WTC11 (cell line): ENCODE results near the gene CDSN. TPM values are rescaled to one million over a fixed set of nuclear protein-coding genes. Genes with fewer than 3 reads are reported as not detected.

Source experiments
- ATAC-seq: fragments of 200-7000 bp; cut with Tn5 transposase; 2 replicates; pipeline ENCODE4 v1.10.0; 2021; ENCODE audit warnings: mild to moderate bottlenecking, moderate library complexity
- CTCF ChIA-PET: fragments of 300-600 bp; sonication (Branson Sonifier 250); formaldehyde crosslinking; loops from one replicate; lab custom pipeline; 2021; ENCODE audit warnings: antibody characterized with exemption; lab: Charles Lee
- POLR2A ChIA-PET: fragments of 350-600 bp; sonication (Branson Sonifier 250); formaldehyde crosslinking; loops from one replicate; lab custom pipeline; 2021; ENCODE audit warnings: antibody characterized with exemption; lab: Charles Lee
- DNase-seq: peaks from one replicate; pipeline ENCODE4 v3.0.0; 2021; ENCODE audit warnings: low spot score
- H3K27ac Mint-ChIP-seq: 2 replicates; pipeline ENCODE4 v1.8.0; 2021; ENCODE audit warnings: mixed read lengths
- H3K27me3 Mint-ChIP-seq: 2 replicates; pipeline ENCODE4 v1.8.0; 2021; ENCODE audit warnings: low read depth, mild to moderate bottlenecking, moderate library complexity, mixed read lengths
- H3K36me3 Mint-ChIP-seq: 2 replicates; pipeline ENCODE4 v1.8.0; 2021; ENCODE audit warnings: mixed read lengths
- H3K4me1 Mint-ChIP-seq: 2 replicates; pipeline ENCODE4 v1.8.0; 2022; ENCODE audit warnings: mixed read lengths
- H3K4me3 Mint-ChIP-seq: 2 replicates; pipeline ENCODE4 v1.8.0; 2021; ENCODE audit warnings: mild to moderate bottlenecking, moderate library complexity, mixed read lengths
- H3K9me3 Mint-ChIP-seq: 2 replicates; pipeline ENCODE4 v1.8.0; 2021; ENCODE audit warnings: mixed read lengths
- ETV6 ChIP-seq: sonication (generic); formaldehyde crosslinking; IDR thresholded peaks from 2 replicates; pipeline ENCODE4 v1.8.1; 2022; ENCODE audit warnings: mild to moderate bottlenecking, missing genetic modification reagents
- FOXJ3 ChIP-seq: sonication (generic); formaldehyde crosslinking; IDR thresholded peaks from 2 replicates; pipeline ENCODE4 v1.9.0; 2021; ENCODE audit warnings: missing genetic modification reagents, mild to moderate bottlenecking, borderline replicate concordance
- OVOL2 ChIP-seq: fragments of 250-450 bp; sonication (Bioruptor Pico); IDR thresholded peaks from 2 replicates; pipeline ENCODE4 v1.9.0; 2021; ENCODE audit warnings: mild to moderate bottlenecking, borderline replicate concordance
- SMAD3 ChIP-seq: sonication (generic); formaldehyde crosslinking; IDR thresholded peaks from 2 replicates; pipeline ENCODE4 v1.8.0; 2022; ENCODE audit warnings: missing genetic modification reagents, mild to moderate bottlenecking, borderline replicate concordance
- SMAD4 ChIP-seq: sonication (generic); formaldehyde crosslinking; IDR thresholded peaks from 2 replicates; pipeline ENCODE4 v1.8.0; 2022; ENCODE audit warnings: mild to moderate bottlenecking, missing genetic modification reagents
- SOX15 ChIP-seq: fragments of 250-450 bp; sonication (Bioruptor Pico); IDR thresholded peaks from 2 replicates; pipeline ENCODE4 v1.9.0; 2021; ENCODE audit warnings: mild to moderate bottlenecking
- TEAD1 ChIP-seq: sonication (generic); formaldehyde crosslinking; IDR thresholded peaks from 2 replicates; pipeline ENCODE4 v1.8.0; 2022; ENCODE audit warnings: mild to moderate bottlenecking, missing genetic modification reagents
- TEAD4 ChIP-seq: sonication (generic); formaldehyde crosslinking; IDR thresholded peaks from 2 replicates; pipeline ENCODE4 v1.8.0; 2022; ENCODE audit warnings: mild to moderate bottlenecking, missing genetic modification reagents
- ZNF317 ChIP-seq: sonication (generic); formaldehyde crosslinking; IDR thresholded peaks from 2 replicates; pipeline ENCODE4 v1.8.1; 2023; ENCODE audit warnings: low read depth, mild to moderate bottlenecking, moderate library complexity, missing genetic modification reagents, borderline replicate concordance
- ZNF396 ChIP-seq: fragments of 250-450 bp; sonication (Bioruptor Pico); IDR thresholded peaks from 2 replicates; pipeline ENCODE4 v1.8.0; 2021; ENCODE audit warnings: mild to moderate bottlenecking, moderate library complexity, borderline replicate concordance
- ZNF423 ChIP-seq: fragments of 250-450 bp; sonication (Bioruptor Pico); IDR thresholded peaks from 2 replicates; pipeline ENCODE4 v2.1.2; 2022; ENCODE audit warnings: mild to moderate bottlenecking, moderate library complexity
- total RNA-seq: library from RNA; stranded (reverse); gene quantifications from 3 replicates; pipeline ENCODE4 v1.2.3, GENCODE V29; 2021
- TF ChIP-seq, protein P1 (sequence below): sonication (generic); formaldehyde crosslinking; IDR thresholded peaks from 2 replicates; pipeline ENCODE4 v1.8.1; 2022; ENCODE audit warnings: low read depth, missing genetic modification reagents, borderline replicate concordance
- TF ChIP-seq, protein P2 (sequence below): sonication (generic); formaldehyde crosslinking; IDR thresholded peaks from 2 replicates; pipeline ENCODE4 v1.8.1; 2022; ENCODE audit warnings: low read depth, mild to moderate bottlenecking, moderate library complexity, missing genetic modification reagents, borderline replicate concordance
- TF ChIP-seq, protein P3 (sequence below): sonication (generic); formaldehyde crosslinking; IDR thresholded peaks from 2 replicates; pipeline ENCODE4 v1.8.1; 2023; ENCODE audit warnings: mild to moderate bottlenecking, missing genetic modification reagents, borderline replicate concordance
- TF ChIP-seq, protein P4 (sequence below): fragments of 250-450 bp; sonication (Bioruptor Pico); IDR thresholded peaks from 2 replicates; pipeline ENCODE4 v1.9.0; 2021; ENCODE audit warnings: mild to moderate bottlenecking, borderline replicate concordance
- TF ChIP-seq, protein P5 (sequence below): sonication (generic); formaldehyde crosslinking; IDR thresholded peaks from 2 replicates; pipeline ENCODE4 v1.8.1; 2022; ENCODE audit warnings: mild to moderate bottlenecking, missing genetic modification reagents, moderate library complexity, borderline replicate concordance
- TF ChIP-seq, protein P6 (sequence below): sonication (generic); formaldehyde crosslinking; IDR thresholded peaks from 2 replicates; pipeline ENCODE4 v1.8.0; 2022; ENCODE audit warnings: missing genetic modification reagents
- TF ChIP-seq, protein P7 (sequence below): sonication (generic); formaldehyde crosslinking; IDR thresholded peaks from 2 replicates; pipeline ENCODE4 v1.8.1; 2023; ENCODE audit warnings: mild to moderate bottlenecking, missing genetic modification reagents, moderate library complexity

The CDSN gene
- total RNA-seq, 1 experiment from 2014 or later, result not detected

DNA sequence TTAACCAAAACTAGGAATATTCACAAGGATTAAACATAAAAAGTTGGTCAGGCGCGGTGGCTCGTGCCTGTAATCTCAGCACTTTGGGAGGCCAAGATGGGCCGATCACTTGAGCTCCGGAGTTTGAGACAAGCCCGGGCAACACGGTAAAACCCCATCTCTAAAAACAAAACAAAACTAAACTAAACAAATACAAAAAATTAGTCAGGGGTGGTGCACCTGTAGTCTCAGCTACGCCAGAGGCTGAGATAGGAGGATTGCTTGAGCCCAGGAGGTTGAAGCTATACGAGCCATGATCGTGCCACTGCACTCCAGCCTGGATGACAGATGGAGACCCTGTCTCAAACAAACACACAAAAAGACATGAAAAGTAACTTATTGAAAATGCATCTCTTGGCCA, 15.5 kb upstream of the CDSN start:
- DNase-seq, result no peak
- Mint-ChIP-seq H3K4me3 (no peak overlapping the region), H3K36me3 (no peaks in the 10 kb centered on the region), H3K27me3 (peaks cover 4% of the 10 kb centered on the region), H3K27ac (no peak overlapping the region), H3K9me3 (no peaks in the 10 kb centered on the region), H3K4me1 (peaks cover 32% of the 10 kb centered on the region)
- ChIA-PET POLR2A (interaction anchor here (0.6 kb wide), 1 partner anchor 36 kb away, joined by 3 read pairs; no protein-coding TSS in a partner anchor), CTCF (interaction anchor here (0.6 to 2.2 kb wide), 5 partner anchors 9 to 485 kb away, joined by 3 to 13 read pairs (median 3); no protein-coding TSS in a partner anchor)
- TF ChIP-seq OVOL2 (CRISPR knock-in tag), result no peak
- no peak for TF ChIP-seq SOX15 (CRISPR knock-in tag)
- TF ChIP-seq ZNF423, result no peak
- TF ChIP-seq, protein P1, sequence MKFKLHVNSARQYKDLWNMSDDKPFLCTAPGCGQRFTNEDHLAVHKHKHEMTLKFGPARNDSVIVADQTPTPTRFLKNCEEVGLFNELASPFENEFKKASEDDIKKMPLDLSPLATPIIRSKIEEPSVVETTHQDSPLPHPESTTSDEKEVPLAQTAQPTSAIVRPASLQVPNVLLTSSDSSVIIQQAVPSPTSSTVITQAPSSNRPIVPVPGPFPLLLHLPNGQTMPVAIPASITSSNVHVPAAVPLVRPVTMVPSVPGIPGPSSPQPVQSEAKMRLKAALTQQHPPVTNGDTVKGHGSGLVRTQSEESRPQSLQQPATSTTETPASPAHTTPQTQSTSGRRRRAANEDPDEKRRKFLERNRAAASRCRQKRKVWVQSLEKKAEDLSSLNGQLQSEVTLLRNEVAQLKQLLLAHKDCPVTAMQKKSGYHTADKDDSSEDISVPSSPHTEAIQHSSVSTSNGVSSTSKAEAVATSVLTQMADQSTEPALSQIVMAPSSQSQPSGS (CRISPR knock-in tag), result no peak
- no peak for TF ChIP-seq ZNF396 (CRISPR knock-in tag)
- no peak for TF ChIP-seq TEAD4 (CRISPR knock-in tag)
- no peak for TF ChIP-seq ETV6 (CRISPR knock-in tag)
- TF ChIP-seq SMAD4 (CRISPR knock-in tag), result no peak
- no peak for TF ChIP-seq FOXJ3 (CRISPR knock-in tag)
- TF ChIP-seq, protein P2, sequence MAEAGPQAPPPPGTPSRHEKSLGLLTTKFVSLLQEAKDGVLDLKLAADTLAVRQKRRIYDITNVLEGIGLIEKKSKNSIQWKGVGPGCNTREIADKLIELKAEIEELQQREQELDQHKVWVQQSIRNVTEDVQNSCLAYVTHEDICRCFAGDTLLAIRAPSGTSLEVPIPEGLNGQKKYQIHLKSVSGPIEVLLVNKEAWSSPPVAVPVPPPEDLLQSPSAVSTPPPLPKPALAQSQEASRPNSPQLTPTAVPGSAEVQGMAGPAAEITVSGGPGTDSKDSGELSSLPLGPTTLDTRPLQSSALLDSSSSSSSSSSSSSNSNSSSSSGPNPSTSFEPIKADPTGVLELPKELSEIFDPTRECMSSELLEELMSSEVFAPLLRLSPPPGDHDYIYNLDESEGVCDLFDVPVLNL (CRISPR knock-in tag), result no peak
- TF ChIP-seq, protein P3, sequence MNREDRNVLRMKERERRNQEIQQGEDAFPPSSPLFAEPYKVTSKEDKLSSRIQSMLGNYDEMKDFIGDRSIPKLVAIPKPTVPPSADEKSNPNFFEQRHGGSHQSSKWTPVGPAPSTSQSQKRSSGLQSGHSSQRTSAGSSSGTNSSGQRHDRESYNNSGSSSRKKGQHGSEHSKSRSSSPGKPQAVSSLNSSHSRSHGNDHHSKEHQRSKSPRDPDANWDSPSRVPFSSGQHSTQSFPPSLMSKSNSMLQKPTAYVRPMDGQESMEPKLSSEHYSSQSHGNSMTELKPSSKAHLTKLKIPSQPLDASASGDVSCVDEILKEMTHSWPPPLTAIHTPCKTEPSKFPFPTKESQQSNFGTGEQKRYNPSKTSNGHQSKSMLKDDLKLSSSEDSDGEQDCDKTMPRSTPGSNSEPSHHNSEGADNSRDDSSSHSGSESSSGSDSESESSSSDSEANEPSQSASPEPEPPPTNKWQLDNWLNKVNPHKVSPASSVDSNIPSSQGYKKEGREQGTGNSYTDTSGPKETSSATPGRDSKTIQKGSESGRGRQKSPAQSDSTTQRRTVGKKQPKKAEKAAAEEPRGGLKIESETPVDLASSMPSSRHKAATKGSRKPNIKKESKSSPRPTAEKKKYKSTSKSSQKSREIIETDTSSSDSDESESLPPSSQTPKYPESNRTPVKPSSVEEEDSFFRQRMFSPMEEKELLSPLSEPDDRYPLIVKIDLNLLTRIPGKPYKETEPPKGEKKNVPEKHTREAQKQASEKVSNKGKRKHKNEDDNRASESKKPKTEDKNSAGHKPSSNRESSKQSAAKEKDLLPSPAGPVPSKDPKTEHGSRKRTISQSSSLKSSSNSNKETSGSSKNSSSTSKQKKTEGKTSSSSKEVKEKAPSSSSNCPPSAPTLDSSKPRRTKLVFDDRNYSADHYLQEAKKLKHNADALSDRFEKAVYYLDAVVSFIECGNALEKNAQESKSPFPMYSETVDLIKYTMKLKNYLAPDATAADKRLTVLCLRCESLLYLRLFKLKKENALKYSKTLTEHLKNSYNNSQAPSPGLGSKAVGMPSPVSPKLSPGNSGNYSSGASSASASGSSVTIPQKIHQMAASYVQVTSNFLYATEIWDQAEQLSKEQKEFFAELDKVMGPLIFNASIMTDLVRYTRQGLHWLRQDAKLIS, result no peak
- TF ChIP-seq SMAD3 (CRISPR knock-in tag), result no peak
- no peak for TF ChIP-seq ZNF317 (CRISPR knock-in tag)
- TF ChIP-seq, protein P4, sequence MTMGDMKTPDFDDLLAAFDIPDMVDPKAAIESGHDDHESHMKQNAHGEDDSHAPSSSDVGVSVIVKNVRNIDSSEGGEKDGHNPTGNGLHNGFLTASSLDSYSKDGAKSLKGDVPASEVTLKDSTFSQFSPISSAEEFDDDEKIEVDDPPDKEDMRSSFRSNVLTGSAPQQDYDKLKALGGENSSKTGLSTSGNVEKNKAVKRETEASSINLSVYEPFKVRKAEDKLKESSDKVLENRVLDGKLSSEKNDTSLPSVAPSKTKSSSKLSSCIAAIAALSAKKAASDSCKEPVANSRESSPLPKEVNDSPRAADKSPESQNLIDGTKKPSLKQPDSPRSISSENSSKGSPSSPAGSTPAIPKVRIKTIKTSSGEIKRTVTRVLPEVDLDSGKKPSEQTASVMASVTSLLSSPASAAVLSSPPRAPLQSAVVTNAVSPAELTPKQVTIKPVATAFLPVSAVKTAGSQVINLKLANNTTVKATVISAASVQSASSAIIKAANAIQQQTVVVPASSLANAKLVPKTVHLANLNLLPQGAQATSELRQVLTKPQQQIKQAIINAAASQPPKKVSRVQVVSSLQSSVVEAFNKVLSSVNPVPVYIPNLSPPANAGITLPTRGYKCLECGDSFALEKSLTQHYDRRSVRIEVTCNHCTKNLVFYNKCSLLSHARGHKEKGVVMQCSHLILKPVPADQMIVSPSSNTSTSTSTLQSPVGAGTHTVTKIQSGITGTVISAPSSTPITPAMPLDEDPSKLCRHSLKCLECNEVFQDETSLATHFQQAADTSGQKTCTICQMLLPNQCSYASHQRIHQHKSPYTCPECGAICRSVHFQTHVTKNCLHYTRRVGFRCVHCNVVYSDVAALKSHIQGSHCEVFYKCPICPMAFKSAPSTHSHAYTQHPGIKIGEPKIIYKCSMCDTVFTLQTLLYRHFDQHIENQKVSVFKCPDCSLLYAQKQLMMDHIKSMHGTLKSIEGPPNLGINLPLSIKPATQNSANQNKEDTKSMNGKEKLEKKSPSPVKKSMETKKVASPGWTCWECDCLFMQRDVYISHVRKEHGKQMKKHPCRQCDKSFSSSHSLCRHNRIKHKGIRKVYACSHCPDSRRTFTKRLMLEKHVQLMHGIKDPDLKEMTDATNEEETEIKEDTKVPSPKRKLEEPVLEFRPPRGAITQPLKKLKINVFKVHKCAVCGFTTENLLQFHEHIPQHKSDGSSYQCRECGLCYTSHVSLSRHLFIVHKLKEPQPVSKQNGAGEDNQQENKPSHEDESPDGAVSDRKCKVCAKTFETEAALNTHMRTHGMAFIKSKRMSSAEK (CRISPR knock-in tag), result no peak
- TF ChIP-seq, all 79 proteins: peak for 0
- no peak for ATAC-seq

DNA sequence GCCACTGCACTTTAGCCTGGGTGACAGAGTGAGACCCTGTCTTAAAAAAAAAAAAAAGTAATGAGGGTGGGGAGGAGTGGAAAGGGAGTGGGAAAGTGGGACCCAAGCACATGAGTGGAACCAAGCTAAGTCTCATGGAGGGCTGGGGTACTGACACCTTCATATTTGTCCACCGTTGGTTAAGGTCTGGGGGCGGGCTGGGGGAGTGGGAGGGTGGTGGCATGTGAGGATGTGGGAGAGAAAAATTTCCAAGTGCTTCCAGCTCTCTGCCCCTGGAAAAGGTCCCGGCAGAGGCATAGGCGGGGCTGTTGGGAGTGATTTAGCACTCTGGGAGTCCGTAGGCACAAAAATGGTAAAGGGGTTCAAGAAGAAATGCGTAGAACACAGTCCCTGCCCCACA, 12.6 kb upstream of the CDSN start:
- H3K4me1 Mint-ChIP-seq, result peaks cover 26% of the 10 kb centered on the region
- ChIA-PET POLR2A (no interaction called here), CTCF (interaction anchor here (0.7 to 1.6 kb wide), 7 partner anchors 11 to 234 kb away, joined by 4 to 7 read pairs (median 4); partner anchors contain the start of gene PSORS1C1)
- H3K4me3 Mint-ChIP-seq, result no peak overlapping the region
- ATAC-seq (no peak), DNase-seq (no peak)
- peaks cover 3% of the 10 kb centered on the region for H3K27me3 Mint-ChIP-seq
- H3K9me3 Mint-ChIP-seq, result peaks cover 2% of the 10 kb centered on the region; the same call in 1 of the 2 replicates
- H3K36me3 Mint-ChIP-seq, result no peaks in the 10 kb centered on the region
- no peak overlapping the region for H3K27ac Mint-ChIP-seq
- TF ChIP-seq TEAD1 (CRISPR knock-in tag) (no peak), SMAD4 (CRISPR knock-in tag) (no peak)
- TF ChIP-seq, protein P5, sequence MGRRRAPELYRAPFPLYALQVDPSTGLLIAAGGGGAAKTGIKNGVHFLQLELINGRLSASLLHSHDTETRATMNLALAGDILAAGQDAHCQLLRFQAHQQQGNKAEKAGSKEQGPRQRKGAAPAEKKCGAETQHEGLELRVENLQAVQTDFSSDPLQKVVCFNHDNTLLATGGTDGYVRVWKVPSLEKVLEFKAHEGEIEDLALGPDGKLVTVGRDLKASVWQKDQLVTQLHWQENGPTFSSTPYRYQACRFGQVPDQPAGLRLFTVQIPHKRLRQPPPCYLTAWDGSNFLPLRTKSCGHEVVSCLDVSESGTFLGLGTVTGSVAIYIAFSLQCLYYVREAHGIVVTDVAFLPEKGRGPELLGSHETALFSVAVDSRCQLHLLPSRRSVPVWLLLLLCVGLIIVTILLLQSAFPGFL, result no peak
- TF ChIP-seq, protein P6, sequence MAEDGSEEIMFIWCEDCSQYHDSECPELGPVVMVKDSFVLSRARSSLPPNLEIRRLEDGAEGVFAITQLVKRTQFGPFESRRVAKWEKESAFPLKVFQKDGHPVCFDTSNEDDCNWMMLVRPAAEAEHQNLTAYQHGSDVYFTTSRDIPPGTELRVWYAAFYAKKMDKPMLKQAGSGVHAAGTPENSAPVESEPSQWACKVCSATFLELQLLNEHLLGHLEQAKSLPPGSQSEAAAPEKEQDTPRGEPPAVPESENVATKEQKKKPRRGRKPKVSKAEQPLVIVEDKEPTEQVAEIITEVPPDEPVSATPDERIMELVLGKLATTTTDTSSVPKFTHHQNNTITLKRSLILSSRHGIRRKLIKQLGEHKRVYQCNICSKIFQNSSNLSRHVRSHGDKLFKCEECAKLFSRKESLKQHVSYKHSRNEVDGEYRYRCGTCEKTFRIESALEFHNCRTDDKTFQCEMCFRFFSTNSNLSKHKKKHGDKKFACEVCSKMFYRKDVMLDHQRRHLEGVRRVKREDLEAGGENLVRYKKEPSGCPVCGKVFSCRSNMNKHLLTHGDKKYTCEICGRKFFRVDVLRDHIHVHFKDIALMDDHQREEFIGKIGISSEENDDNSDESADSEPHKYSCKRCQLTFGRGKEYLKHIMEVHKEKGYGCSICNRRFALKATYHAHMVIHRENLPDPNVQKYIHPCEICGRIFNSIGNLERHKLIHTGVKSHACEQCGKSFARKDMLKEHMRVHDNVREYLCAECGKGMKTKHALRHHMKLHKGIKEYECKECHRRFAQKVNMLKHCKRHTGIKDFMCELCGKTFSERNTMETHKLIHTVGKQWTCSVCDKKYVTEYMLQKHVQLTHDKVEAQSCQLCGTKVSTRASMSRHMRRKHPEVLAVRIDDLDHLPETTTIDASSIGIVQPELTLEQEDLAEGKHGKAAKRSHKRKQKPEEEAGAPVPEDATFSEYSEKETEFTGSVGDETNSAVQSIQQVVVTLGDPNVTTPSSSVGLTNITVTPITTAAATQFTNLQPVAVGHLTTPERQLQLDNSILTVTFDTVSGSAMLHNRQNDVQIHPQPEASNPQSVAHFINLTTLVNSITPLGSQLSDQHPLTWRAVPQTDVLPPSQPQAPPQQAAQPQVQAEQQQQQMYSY (CRISPR knock-in tag), result no peak
- TF ChIP-seq, protein P7, sequence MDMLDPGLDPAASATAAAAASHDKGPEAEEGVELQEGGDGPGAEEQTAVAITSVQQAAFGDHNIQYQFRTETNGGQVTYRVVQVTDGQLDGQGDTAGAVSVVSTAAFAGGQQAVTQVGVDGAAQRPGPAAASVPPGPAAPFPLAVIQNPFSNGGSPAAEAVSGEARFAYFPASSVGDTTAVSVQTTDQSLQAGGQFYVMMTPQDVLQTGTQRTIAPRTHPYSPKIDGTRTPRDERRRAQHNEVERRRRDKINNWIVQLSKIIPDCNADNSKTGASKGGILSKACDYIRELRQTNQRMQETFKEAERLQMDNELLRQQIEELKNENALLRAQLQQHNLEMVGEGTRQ (CRISPR knock-in tag), result no peak
